Ramos (cell line): ENCODE results near the gene RASGRP3.

Experiments
- in situ Hi-C: fragments of 300-500 bp; cut with MboI; formaldehyde crosslinking; loops from one replicate; pipeline ENCODE4 v1.14.3; 2022; ENCODE audit warnings: low sequenced_read_pairs; ENCODE audit not compliant: unreplicated experiment

Gene RASGRP3

DNA sequence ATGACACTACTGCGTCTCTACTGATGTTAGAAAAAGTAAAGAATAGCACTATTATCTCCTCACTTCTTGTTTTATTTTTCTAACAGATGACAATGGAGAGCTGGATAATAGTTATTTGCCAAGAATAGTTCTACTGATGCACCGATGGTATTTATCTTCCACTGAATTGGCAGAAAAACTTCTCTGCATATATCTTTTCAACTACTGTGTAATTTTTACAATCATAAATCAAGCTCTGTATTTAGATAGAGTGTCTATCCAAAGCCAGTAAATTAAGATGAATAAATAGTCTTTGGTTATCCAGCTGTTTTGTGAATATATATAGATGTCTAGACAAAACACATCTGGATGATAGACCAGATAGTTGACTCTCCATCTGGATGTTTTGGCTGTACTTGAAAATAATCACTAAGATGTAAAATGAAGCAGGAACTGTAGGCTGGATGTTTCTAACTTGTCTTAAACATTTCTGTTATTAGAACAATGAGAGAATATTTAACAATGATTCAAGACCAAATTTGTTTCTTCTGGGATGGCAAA is 40.1 kb downstream of the RASGRP3 start:
- in situ Hi-C loops = no loop called here

GRCh38 chr2:33518200-33518599 is 41.8 kb downstream of the RASGRP3 start:
- in situ Hi-C loops = no loop called here

DNA sequence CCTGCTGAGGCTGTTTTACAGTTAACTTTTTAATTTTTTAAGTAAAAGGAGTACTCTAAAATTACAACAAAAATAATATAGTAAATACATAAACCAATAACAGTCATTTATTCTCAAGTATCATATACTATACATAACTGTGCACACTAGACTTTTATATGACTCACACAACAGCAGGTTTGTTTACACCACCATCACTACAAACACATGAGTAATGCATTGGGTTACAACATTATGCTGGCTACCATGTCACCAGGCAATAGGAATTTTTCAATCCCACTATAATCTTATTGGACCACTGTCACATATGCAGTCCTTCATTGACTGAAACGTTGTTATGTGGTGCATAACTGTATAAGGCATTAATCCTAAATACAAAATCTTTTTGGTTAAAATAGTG is 42.5 kb downstream of the RASGRP3 start:
- in situ Hi-C loops = no loop called here

DNA sequence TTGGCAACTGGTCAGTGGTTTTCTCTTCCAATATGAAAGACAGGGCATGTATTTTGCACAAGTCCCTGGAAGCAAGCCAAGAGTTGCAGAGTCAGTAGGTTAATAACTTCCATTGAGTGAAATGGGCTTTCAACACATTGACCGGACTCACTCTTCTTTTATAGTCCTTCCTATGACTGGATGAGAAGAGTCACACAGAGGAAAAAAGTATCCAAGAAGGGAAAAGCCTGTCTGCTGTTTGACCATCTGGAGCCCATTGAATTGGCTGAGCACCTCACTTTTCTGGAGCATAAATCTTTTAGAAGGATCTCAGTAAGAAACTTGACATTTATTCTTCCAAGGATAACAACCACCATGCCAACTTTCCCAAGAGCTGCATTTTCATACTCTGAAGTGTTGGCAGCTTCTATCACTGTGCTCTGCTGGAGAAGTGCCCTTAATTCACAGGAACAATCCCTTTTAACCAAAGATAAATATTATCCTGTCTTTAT is 45.4 kb downstream of the RASGRP3 start:
- in situ Hi-C loops = no loop called here

DNA sequence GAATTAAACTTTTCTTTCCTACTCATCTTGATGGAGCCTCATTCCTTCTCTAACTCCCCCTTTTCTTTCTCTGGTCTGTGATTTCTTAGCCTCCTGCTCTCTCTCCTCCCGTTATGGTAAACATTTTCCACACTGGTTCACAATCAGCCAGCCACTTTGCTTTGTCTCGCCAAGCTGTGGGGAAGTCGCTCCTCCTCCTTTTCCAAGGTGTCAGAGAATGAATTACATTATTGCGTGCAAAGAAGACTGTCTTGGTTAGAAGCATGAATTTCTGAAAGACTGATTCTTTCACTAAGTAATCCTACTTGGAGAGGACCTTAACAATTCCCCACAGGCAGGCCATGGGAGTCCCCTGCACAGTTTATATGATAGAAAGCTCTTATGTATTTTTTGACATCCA is 46.1 kb downstream of the RASGRP3 start:
- in situ Hi-C loops = no loop called here

GRCh38 chr2:33525666-33526065 is 49.2 kb downstream of the RASGRP3 start:
- in situ Hi-C loops = no loop called here

DNA sequence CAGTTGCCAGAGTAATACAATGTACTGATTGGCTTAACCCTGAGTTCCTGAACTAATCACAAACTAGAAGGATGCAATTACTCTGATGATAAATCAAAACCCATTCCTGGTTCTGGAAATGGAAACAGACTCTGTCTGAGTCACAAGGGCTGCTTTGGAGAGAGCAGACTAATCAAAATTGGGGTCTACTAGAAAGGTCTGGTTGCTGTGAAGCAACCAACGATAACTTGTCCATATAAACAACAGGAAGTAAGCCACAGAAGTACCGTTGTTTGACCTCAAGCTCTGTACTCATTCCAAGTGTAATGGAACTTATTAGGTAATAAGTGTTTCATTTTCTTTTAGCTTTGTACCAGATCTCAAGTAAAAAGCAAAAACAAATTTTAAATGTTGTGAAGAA is 49.7 kb downstream of the RASGRP3 start:
- in situ Hi-C loops = no loop called here

GRCh38 chr2:33526921-33527320 is 50.5 kb downstream of the RASGRP3 start:
- in situ Hi-C loops = no loop called here

- in situ Hi-C loops = no loop called here
Measured at GRCh38 chr2:33528441-33528950, 52.0 kb downstream of the RASGRP3 start.

DNA sequence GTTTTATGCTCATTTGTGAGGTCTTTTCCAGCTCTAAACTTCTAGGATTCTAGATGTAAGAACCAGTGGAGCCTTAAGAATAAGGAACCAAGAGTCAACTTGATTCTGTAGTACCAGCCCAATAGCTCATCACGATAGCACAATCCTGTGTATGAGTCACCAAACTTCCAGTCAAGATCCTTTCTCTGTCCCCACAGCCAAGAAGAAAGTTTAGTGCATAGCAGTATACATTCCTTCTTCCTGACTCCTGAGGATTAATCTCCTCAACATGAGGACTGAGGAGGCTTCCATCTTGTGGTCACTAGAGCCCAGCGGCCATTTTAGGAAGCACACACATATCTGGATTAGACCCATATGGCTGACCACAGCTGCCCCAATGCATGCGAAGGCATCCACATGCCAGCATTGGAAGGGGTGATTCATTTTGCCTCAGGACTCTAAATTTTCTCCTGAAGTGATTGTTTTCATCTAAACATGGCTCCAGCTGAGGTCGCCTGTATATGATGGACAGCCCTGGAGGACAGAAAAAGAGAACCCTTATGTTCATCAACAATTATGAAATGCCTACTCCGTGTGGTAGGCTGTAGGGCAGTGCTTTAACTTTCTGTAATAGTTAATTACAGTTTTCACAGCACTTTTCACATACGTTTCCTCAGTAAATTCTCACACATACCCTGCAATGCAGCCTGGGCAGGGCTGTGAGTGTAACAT is 53.5 kb downstream of the RASGRP3 start:
- in situ Hi-C loops = loop anchor here (5.0 kb wide), 1 partner anchor 53 kb away; the partner anchor contains the start of gene RASGRP3

- in situ Hi-C loops = loop anchor here (5.0 kb wide), 1 partner anchor 54 kb away; the partner anchor contains the start of gene RASGRP3
Measured at GRCh38 chr2:33530690-33531548, 54.5 kb downstream of the RASGRP3 start.

GRCh38 chr2:33531549-33532059 is 55.2 kb downstream of the RASGRP3 start:
- in situ Hi-C loops = loop anchor here (5.0 kb wide), 1 partner anchor 54 kb away; the partner anchor contains the start of gene RASGRP3

DNA sequence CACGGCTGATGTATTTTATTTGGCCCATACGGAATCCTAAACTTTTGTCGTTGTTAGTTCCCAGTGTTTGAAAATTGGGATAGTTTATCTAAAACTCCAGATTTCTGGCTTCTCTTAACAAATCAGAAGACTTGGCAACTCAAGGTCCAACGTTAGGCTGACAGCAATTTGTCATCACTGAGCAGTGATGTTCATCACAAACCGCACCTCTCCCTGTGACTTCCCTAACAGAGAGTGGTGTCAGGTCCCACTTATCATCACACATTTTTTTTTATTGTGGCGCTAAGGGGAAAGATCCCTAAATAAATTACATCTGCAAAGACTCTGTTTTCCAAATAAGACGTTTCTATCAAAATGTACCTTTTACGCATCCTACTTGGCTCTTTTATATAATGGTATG is 55.7 kb downstream of the RASGRP3 start:
- in situ Hi-C loops = loop anchor here (5.0 kb wide), 1 partner anchor 55 kb away; the partner anchor contains the start of gene RASGRP3

- in situ Hi-C loops = loop anchor here (5.0 kb wide), 1 partner anchor 56 kb away; the partner anchor contains the start of gene RASGRP3
Measured at GRCh38 chr2:33532966-33533365, 56.5 kb downstream of the RASGRP3 start.

DNA sequence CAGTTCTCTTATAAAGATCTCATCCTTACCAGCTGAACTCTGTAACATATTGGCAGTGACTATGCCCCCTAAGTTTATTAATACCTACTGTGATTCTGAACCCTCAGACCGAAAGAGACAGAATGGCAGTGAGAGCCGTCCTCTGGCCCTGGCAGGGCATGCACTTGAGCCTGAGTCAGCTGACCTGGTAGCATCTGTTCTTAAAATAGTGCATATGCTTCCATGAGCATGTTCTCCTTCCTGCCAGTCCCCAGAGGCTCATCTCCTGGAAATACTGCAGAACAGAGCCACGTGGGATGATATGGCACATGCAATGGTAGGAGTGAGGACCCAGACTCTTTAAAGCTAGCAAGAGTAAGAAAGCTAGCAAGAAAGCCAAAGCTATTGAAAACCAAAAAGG is 59.0 kb downstream of the RASGRP3 start:
- in situ Hi-C loops = no loop called here

- in situ Hi-C loops = no loop called here
Measured at GRCh38 chr2:33541243-33541642, 64.8 kb downstream of the RASGRP3 start.

GRCh38 chr2:33550206-33550605 is 73.8 kb downstream of the RASGRP3 start:
- in situ Hi-C loops = no loop called here

GRCh38 chr2:33552758-33553461 is 76.5 kb downstream of the RASGRP3 start:
- in situ Hi-C loops = no loop called here

- in situ Hi-C loops = no loop called here
Measured at GRCh38 chr2:33555681-33556080, 79.2 kb downstream of the RASGRP3 start.

DNA sequence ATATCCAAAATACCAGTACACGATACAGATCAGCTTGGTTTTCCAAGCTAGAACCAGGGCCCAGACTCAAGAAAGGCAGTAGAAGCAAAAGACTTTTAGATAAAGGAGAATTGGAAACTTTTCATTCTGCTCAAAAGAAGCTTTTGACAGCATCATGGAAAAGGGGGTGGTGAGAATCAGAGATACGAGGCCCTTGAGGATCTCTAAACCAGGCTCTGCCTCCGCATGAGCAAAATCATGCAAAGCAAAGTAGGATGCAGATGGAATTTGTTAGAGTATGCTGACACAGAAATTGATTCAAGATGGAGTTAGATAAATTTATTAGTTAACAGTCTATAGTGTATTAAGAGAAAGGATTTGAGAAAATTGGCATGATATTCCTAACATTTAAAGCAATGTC is 82.9 kb downstream of the RASGRP3 start:
- in situ Hi-C loops = no loop called here
